GM18505 (cell line): ENCODE results near the gene CDH13.

Experiments used
- ATAC-seq: cut with Tn5 transposase; IDR thresholded peaks from one replicate; pipeline ENCODE4 v1.9.1; 2021; ENCODE audit not compliant: unreplicated experiment
- POLR2A ChIP-seq: IDR thresholded peaks from 4 replicates; pipeline ENCODE4 v1.6.1; 2011; ENCODE audit warnings: borderline replicate concordance; ENCODE audit not compliant: insufficient read depth, insufficient read length; ENCODE audit errors: extremely low read depth

Gene CDH13

DNA sequence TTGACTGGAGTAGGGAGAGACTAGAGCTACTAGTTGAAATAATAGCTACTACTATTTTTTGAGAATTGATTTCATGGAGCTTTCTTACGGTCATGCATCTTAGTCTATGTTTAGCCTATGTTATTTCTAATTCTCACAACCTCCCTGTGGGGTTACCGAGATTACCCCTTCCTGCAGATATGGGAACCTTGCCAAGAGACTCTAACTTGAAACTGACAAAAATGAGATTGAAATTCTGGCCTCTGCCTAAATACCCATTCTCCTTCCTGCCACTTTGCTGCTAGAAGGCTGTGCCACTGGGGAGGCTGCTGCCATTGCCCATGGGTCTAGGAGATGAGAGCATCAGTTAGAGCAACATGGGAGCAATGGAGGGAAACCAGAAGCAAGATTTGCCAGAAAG is 410.3 kb downstream of the CDH13 start:
- no peak for TF ChIP-seq POLR2A
- ATAC-seq = no peak

DNA sequence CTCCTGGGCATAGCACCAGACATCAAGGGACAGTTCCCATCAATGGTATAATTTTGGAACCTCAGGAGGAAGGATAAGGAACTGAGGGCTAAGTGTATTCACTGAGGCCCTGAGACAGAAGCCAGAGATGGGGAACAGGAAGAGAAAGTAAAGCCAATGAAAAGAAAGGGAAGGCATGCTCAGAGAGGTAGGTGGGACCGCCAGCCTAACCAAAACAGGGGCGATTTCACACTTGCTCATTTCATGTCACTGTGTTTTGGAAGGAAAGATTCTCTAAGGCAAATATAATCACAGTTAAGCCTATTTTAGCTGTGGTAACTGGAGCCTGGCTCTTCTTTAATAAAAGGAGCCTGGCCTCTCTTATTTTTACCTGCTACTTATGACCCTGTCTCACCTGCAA is 411.1 kb downstream of the CDH13 start:
- no peak for ATAC-seq
- TF ChIP-seq POLR2A = no peak

- TF ChIP-seq POLR2A = no peak
- no peak for ATAC-seq
Measured at GRCh38 chr16:83040174-83040573, 413.4 kb downstream of the CDH13 start.

- TF ChIP-seq POLR2A = no peak
- ATAC-seq = no peak
Measured at GRCh38 chr16:83044589-83044988, 417.8 kb downstream of the CDH13 start.

DNA sequence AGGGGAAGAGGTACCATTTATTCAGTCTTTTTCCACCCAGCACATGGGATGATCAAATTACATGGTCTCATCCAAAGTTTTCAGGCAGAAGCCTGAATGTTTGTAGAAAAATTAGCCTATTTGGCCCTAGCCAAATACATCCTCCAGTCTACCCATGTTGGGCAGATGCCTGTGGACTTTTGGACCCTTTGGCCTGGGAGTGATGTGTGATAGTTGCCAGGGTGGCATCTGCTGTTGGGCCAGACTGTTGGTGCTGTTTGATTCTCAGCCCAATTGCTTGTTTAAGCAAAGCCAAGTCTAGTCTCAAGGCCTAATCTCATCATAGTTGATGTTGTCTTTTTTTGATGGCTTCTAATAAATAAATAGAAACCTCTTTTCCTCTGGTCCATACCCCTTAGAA is 419.0 kb downstream of the CDH13 start:
- TF ChIP-seq POLR2A = no peak
- ATAC-seq = no peak

- ATAC-seq = no peak
- no peak for TF ChIP-seq POLR2A
Measured at GRCh38 chr16:83046664-83047063, 419.9 kb downstream of the CDH13 start.

DNA sequence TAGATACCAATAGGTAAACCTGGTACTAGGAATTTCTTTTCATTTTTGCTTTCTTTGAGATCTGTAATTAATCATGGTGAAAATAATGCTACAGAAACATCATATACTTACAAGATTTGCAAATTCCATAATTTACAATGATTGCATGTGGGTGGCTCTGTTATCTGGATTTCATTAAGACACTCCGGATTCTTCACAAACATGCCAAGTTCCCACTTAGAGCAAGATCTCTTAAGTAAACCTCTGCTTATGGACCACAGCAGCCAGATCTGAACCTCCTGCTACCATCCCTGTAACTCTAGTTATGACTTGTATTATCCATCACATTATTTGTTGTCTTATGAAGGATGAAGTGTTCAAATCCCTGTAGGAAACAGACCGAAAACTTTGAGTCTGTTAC is 424.7 kb downstream of the CDH13 start:
- ATAC-seq = no peak

GRCh38 chr16:83054283-83054682 is 427.5 kb downstream of the CDH13 start:
- ATAC-seq = no peak
- no peak for TF ChIP-seq POLR2A

More for the DNA sequence above, 424.7 kb downstream of the CDH13 start:
- no peak for TF ChIP-seq POLR2A

DNA sequence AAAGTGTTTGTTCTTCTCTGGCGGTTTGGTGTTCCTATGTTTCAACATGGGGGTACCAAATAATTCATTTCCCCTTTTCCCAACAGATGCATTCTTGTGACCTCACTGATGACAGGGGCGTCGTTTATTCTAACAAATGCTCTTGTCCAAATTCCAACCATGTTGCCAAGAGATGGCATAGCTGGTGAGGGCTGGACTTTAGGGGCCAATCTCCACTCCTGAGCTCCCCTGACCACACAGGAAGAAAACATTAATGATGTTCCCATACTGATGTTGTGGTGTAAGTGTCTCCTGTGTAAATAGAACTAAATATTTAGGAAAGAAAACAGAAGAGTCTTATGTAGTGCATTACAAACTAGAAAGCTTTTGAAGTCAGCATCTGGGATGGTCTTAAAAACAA is 431.6 kb downstream of the CDH13 start:
- no peak for ATAC-seq
- no peak for TF ChIP-seq POLR2A

DNA sequence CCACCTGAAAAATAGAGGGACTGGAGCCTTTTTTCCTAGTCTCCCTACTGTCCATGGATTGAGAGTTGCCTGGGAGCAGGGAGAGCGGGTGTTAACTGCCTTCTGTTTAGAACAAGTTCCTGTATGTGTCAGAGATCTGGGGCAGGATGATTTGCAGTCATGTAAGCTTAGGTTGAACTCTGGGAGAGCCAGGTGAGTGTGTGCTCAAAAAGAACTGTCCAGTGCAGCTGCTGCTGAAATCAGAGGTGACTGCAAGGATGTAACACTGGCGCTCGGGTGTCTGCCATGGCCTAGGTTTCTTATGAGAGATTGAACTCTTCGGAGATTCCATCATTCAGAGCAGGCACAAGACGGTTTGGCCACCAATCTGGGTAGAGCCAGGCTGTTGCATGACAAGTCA is 432.5 kb downstream of the CDH13 start:
- TF ChIP-seq POLR2A = no peak
- ATAC-seq = no peak

- ATAC-seq = no peak
- TF ChIP-seq POLR2A = no peak
Measured at GRCh38 chr16:83066011-83066410, 439.2 kb downstream of the CDH13 start.

GRCh38 chr16:83066881-83067280 is 440.1 kb downstream of the CDH13 start:
- TF ChIP-seq POLR2A = no peak
- no peak for ATAC-seq

- no peak for TF ChIP-seq POLR2A
- no peak for ATAC-seq
Measured at GRCh38 chr16:83068686-83069085, 441.9 kb downstream of the CDH13 start.

- no peak for TF ChIP-seq POLR2A
- ATAC-seq = no peak
Measured at GRCh38 chr16:83070416-83071209, 443.8 kb downstream of the CDH13 start.
